SK-N-SH (cell line): ENCODE data around the gene PLEKHM3. TPM values are rescaled to one million over a fixed set of nuclear protein-coding genes. Genes with fewer than 3 reads are reported as not detected.
A peak's percentile ranks its signal among the peaks of the same experiment; 100 is the strongest.

Experiments
- CTCF ChIA-PET: fragments of 300-600, 350-600 bp; formaldehyde crosslinking; extraction: SDS; loops from one replicate; lab custom pipeline; 2021; lab: Yijun Ruan, JAX
- POLR2A ChIA-PET: fragments of 350-600 bp; sonication (Branson Sonifier 250); formaldehyde crosslinking; extraction: SDS; loops from one replicate; lab custom pipeline; 2020; ENCODE audit warnings: antibody characterized with exemption, inconsistent platforms; lab: Yijun Ruan, JAX
- DNase-seq: peaks from one replicate; pipeline ENCODE4 v3.0.0; 2012
- H2AFZ ChIP-seq: fragments of 200-600 bp; sonication (generic); 2 replicates; pipeline ENCODE4 v1.8.1; 2016; ENCODE audit warnings: antibody characterized with exemption, mild to moderate bottlenecking, low read depth
- H3F3A ChIP-seq: fragments of 200-600 bp; sonication (generic); replicated peaks from 2 replicates; pipeline ENCODE3; 2016; ENCODE audit warnings: antibody characterized with exemption, mild to moderate bottlenecking; ENCODE audit not compliant: insufficient read depth
- H3K27ac ChIP-seq, 2 experiments: fragments of 200-500 bp in 1 of 2; fragments of 200-600 bp in 1 of 2; sonication (Bioruptor generic) in 1 of 2; sonication (generic), shearing (Covaris generic) in 1 of 2; 2 replicates each; pipeline versions ENCODE4 v1.5.1 to v1.6.1; 2014 to 2016; ENCODE audit warnings: low read depth in 2 of 2, inconsistent platforms in 1 of 2, low read length in 1 of 2, mild to moderate bottlenecking in 1 of 2, mixed read lengths in 1 of 2
- H3K27me3 ChIP-seq: fragments of 200-600 bp; sonication (generic), shearing (Covaris generic); 2 replicates; pipeline ENCODE4 v1.6.1; 2016; ENCODE audit warnings: mixed run types; ENCODE audit not compliant: insufficient read depth
- H3K36me3 ChIP-seq, 2 experiments: fragments of 200-500 bp in 1 of 2; fragments of 200-600 bp in 1 of 2; sonication (Bioruptor generic) in 1 of 2; sonication (generic) in 1 of 2; replicated peaks in 1 of 2; 2 replicates each; pipeline versions ENCODE3 to v1.5.1; 2014 to 2016; ENCODE audit warnings: low read length in 1 of 2, mild to moderate bottlenecking in 1 of 2; ENCODE audit not compliant: insufficient read depth in 2 of 2, control insufficient read depth in 1 of 2
- H3K4me1 ChIP-seq, 2 experiments: fragments of 200-500 bp in 1 of 2; fragments of 200-600 bp in 1 of 2; sonication (Bioruptor generic) in 1 of 2; sonication (generic), shearing (Covaris generic) in 1 of 2; 2 replicates each; pipeline versions ENCODE4 v1.5.1 to v1.6.1; 2014 to 2016; ENCODE audit warnings: low read depth in 1 of 2, low read length in 1 of 2, mixed run types in 1 of 2; ENCODE audit not compliant: insufficient read depth in 2 of 2, control insufficient read depth in 1 of 2
- H3K4me2 ChIP-seq: fragments of 200-600 bp; sonication (generic), shearing (Covaris generic); 2 replicates; pipeline ENCODE4 v1.6.1; 2017; ENCODE audit warnings: mixed run types
- H3K4me3 ChIP-seq, 2 experiments: fragments of 200-500 bp in 1 of 2; fragments of 200-600 bp in 1 of 2; sonication (Bioruptor generic) in 1 of 2; sonication (generic), shearing (Covaris generic) in 1 of 2; 2 replicates each; pipeline versions ENCODE4 v1.5.1 to v1.8.1; 2014 to 2016; ENCODE audit warnings: low read depth in 2 of 2, inconsistent platforms in 1 of 2, low read length in 1 of 2, mild to moderate bottlenecking in 1 of 2, mixed read lengths in 1 of 2, moderate library complexity in 1 of 2
- H3K79me2 ChIP-seq: fragments of 200-600 bp; sonication (generic); 2 replicates; pipeline ENCODE4 v1.8.1; 2017; ENCODE audit warnings: mild to moderate bottlenecking; ENCODE audit not compliant: insufficient read depth
- H3K9ac ChIP-seq: fragments of 200-600 bp; sonication (generic); 2 replicates; pipeline ENCODE4 v1.6.1; 2017; ENCODE audit warnings: mixed run types
- H3K9me2 ChIP-seq: fragments of 200-600 bp; sonication (generic); 2 replicates; pipeline ENCODE4 v1.6.1; 2017; ENCODE audit warnings: mixed run types
- H3K9me3 ChIP-seq: fragments of 200-600 bp; sonication (generic); 2 replicates; pipeline ENCODE4 v1.6.1; 2017; ENCODE audit warnings: mixed run types, mild to moderate bottlenecking, moderate library complexity
- H4K20me1 ChIP-seq: fragments of 200-600 bp; sonication (generic); 2 replicates; pipeline ENCODE4 v1.6.1; 2017; ENCODE audit warnings: mild to moderate bottlenecking, mixed run types; ENCODE audit not compliant: insufficient read depth
- CHD2 ChIP-seq: fragments of 150-350 bp; IDR thresholded peaks from 2 replicates; pipeline ENCODE4 v1.6.1; 2018; ENCODE audit warnings: low read length; ENCODE audit not compliant: partially characterized antibody
- CTCF ChIP-seq: fragments of 200-600 bp; sonication (generic); IDR thresholded peaks from 2 replicates; pipeline ENCODE4 v1.6.1; 2017; ENCODE audit warnings: antibody characterized with exemption, mild to moderate bottlenecking, moderate library complexity
- ELF1 ChIP-seq: IDR thresholded peaks from 2 replicates; pipeline ENCODE4 v1.4.0; 2012
- EP300 ChIP-seq, 2 experiments: IDR thresholded peaks; 2 replicates each; pipeline versions ENCODE4 v1.4.0 to v1.6.1; 2012; ENCODE audit warnings: borderline replicate concordance in 1 of 2, low read depth in 1 of 2, low read length in 1 of 2
- EZH2phosphoT487 ChIP-seq: fragments of 200-600 bp; sonication (generic); IDR thresholded peaks from 2 replicates; pipeline ENCODE4 v1.6.1; 2017; ENCODE audit warnings: low read depth, mixed run types, mild to moderate bottlenecking, antibody characterized with exemption, moderate library complexity, borderline replicate concordance
- FOXJ3 ChIP-seq: sonication (generic); formaldehyde crosslinking; IDR thresholded peaks from 2 replicates; pipeline ENCODE4 v1.5.1; 2020; ENCODE audit warnings: mild to moderate bottlenecking, missing genetic modification reagents
- FOXM1 ChIP-seq: IDR thresholded peaks from 2 replicates; pipeline ENCODE4 v1.4.0; 2012; ENCODE audit warnings: low read depth, mild to moderate bottlenecking
- GABPA ChIP-seq: IDR thresholded peaks from 2 replicates; pipeline ENCODE4 v1.4.0; 2012; ENCODE audit warnings: low read depth, mild to moderate bottlenecking
- GATA2 ChIP-seq: sonication (generic); formaldehyde crosslinking; IDR thresholded peaks from 2 replicates; pipeline ENCODE4 v1.5.0; 2020; ENCODE audit warnings: mild to moderate bottlenecking, missing genetic modification reagents
- JUND ChIP-seq: IDR thresholded peaks from 2 replicates; pipeline ENCODE4 v1.4.0; 2012
- MEF2A ChIP-seq: IDR thresholded peaks from 2 replicates; pipeline ENCODE4 v1.4.0; 2012; ENCODE audit warnings: low read depth, borderline replicate concordance
- NFIC ChIP-seq: IDR thresholded peaks from 2 replicates; pipeline ENCODE4 v1.4.0; 2012; ENCODE audit warnings: borderline replicate concordance
- NRF1 ChIP-seq: IDR thresholded peaks from 2 replicates; pipeline ENCODE4 v1.6.1; 2012; ENCODE audit warnings: low read depth, mild to moderate bottlenecking, low read length
- PBX3 ChIP-seq: IDR thresholded peaks from 2 replicates; pipeline ENCODE4; 2012
- RCOR1 ChIP-seq: fragments of 150-350 bp; IDR thresholded peaks from 2 replicates; pipeline ENCODE4 v1.6.1; 2017; ENCODE audit warnings: antibody characterized with exemption, low read length
- REST ChIP-seq: IDR thresholded peaks from 2 replicates; pipeline ENCODE4 v1.6.1; 2012; ENCODE audit warnings: mild to moderate bottlenecking, low read depth, low read length, moderate library complexity
- RFX5 ChIP-seq: IDR thresholded peaks from 2 replicates; pipeline ENCODE4 v1.6.1; 2012; ENCODE audit warnings: mild to moderate bottlenecking, improper control_type of control experiment, low read length
- RXRA ChIP-seq: IDR thresholded peaks from 2 replicates; pipeline ENCODE4 v1.4.0; 2012; ENCODE audit warnings: low read depth, mild to moderate bottlenecking, borderline replicate concordance
- SMC3 ChIP-seq: IDR thresholded peaks from 2 replicates; pipeline ENCODE4 v1.6.1; 2012; ENCODE audit warnings: low read depth, low read length, improper control_type of control experiment
- TAF1 ChIP-seq: IDR thresholded peaks from 2 replicates; pipeline ENCODE4 v1.6.1; 2012; ENCODE audit warnings: low read depth, mild to moderate bottlenecking, low read length, moderate library complexity, borderline replicate concordance
- TEAD4 ChIP-seq: IDR thresholded peaks from 2 replicates; pipeline ENCODE4 v1.4.0; 2012; ENCODE audit warnings: mild to moderate bottlenecking, borderline replicate concordance; ENCODE audit not compliant: insufficient read depth
- USF1 ChIP-seq: IDR thresholded peaks from 2 replicates; pipeline ENCODE4 v1.4.0; 2012; ENCODE audit warnings: low read depth, borderline replicate concordance
- YY1 ChIP-seq: IDR thresholded peaks from 2 replicates; pipeline ENCODE4 v1.4.0; 2012; ENCODE audit warnings: low read depth, mild to moderate bottlenecking
- WGBS: methylation state at CpG from one replicate; pipeline ENCODE4 v1.1.6; 2017; ENCODE audit warnings: low lambda C conversion rate; 5-methylcytosine and 5-hydroxymethylcytosine counted together
- polyA plus RNA-seq, 3 experiments: library from polyadenylated mRNA; depleted of rRNA; stranded (reverse); fragments of >200 nt; gene quantifications; 2 replicates each; pipeline ENCODE4 v1.2.3, GENCODE V29; 2012

The PLEKHM3 gene
- polyA plus RNA-seq (2012; rRNA removed), result 1.9 and 2.1 TPM in 2 replicates
- 2.6 and 2.9 TPM in 2 replicates for polyA plus RNA-seq (2012; cell fraction: cytosol; rRNA removed)
- 1.7 and 1.8 TPM in 2 replicates for polyA plus RNA-seq (2012; cell fraction: nucleus; rRNA removed)

- CTCF ChIA-PET, result interaction anchor here (0.7 to 1.7 kb wide), 10 partner anchors 11 to 279 kb away, joined by 3 to 6 read pairs (median 3); partner anchors contain the start of gene FZD5
- Histone ChIP-seq H3K27me3 (no peaks in the 10 kb centered on the region), H3K9me3 (no peaks in the 10 kb centered on the region), H3K4me2 (peak within 1 kb of the TSS; percentile 72), H3K36me3 (no peaks in the 10 kb centered on the region), H3K4me1 (peaks cover 4 to 6% of the 10 kb centered on the region in 2 experiments; a peak in 3 of 4 replicates), H3K4me3 (peak within 1 kb of the TSS; percentile 74 to 86), H3F3A (no peaks in the 10 kb centered on the region), H4K20me1 (no peaks in the 10 kb centered on the region), H3K79me2 (peaks cover 11% of the 10 kb centered on the region), H3K27ac (peak within 1 kb of the TSS; percentile 40 to 81), H2AFZ (peak within 1 kb of the TSS; percentile 99), H3K9me2 (no peaks in the 10 kb centered on the region), H3K9ac (peak within 1 kb of the TSS; percentile 77)
- POLR2A ChIA-PET, result interaction anchor here (0.7 to 1.9 kb wide), 5 partner anchors 15 to 400 kb away, joined by 3 to 11 read pairs (median 4); partner anchors contain the start of gene METTL21A
- WGBS, result 7% methylated on average over 25 of the region's 38 CpGs
- DNase-seq, result peak; percentile 88
- TF ChIP-seq CTCF (no peak), USF1 (0 out of 2 replicates have a peak, but pooled peaks have one; percentile 36), RCOR1 (no peak), GABPA (peak; percentile 81), PBX3 (peak; percentile 43; the same call in 1 of the 2 replicates), GATA2 (no peak), FOXM1 (no peak), CHD2 (peak; percentile 88), EZH2phosphoT487 (no peak), TEAD4 (0 out of 2 replicates have a peak, but pooled peaks have one; percentile 27), YY1 (peak; percentile 79), RFX5 (0 out of 2 replicates have a peak, but pooled peaks have one; percentile 18), ELF1 (peak; percentile 60), NRF1 (no peak), SMC3 (peak; percentile 28; the same call in 1 of the 2 replicates), TAF1 (peak; percentile 99), MEF2A (peak; percentile 46; the same call in 1 of the 2 replicates), NFIC (0 out of 2 replicates have a peak, but pooled peaks have one; percentile 16), EP300 (IDR thresholded peaks at IDR 0.05; ENCODE audit: borderline replicate concordance in 1 of 2, low read depth in 1 of 2, low read length in 1 of 2) (peak; percentile 14 to 55; a peak in 1 of 4 replicates), RXRA (no peak), FOXJ3 (peak; percentile 96), REST (peak; percentile 80), JUND (peak; percentile 26; the same call in 1 of the 2 replicates)
These were observed at the start of gene PLEKHM3 for GRCh38 chr2:208025037-208025813. PLEKHM3 (minus strand) TSS chr2:208025527; CDS start chr2:208001639, 23,888 bp downstream.
